Epidermal melanocyte (primary cell): ENCODE data around the gene MAP1LC3B.

Source experiments
- DNase-seq: peaks from one replicate; pipeline ENCODE4 v3.0.0; 2011; ENCODE audit warnings: low spot score; ENCODE audit not compliant: insufficient read length

Gene MAP1LC3B

GRCh38 chr16:87409153-87409552, 17.0 kb downstream of the MAP1LC3B start:
- DNase-seq = no peak

GRCh38 chr16:87409781-87410180, 17.6 kb downstream of the MAP1LC3B start:
- no peak for DNase-seq

GRCh38 chr16:87410530-87410929, 18.4 kb downstream of the MAP1LC3B start:
- no peak for DNase-seq

GRCh38 chr16:87410968-87411367, 18.8 kb downstream of the MAP1LC3B start:
- no peak for DNase-seq

GRCh38 chr16:87411375-87412271, 19.5 kb downstream of the MAP1LC3B start:
- DNase-seq = no peak

GRCh38 chr16:87412371-87412995, 20.3 kb downstream of the MAP1LC3B start:
- no peak for DNase-seq

GRCh38 chr16:87412996-87413421, 20.9 kb downstream of the MAP1LC3B start:
- DNase-seq = no peak

GRCh38 chr16:87414251-87414680, 22.1 kb downstream of the MAP1LC3B start:
- DNase-seq = no peak

- no peak for DNase-seq
Measured at GRCh38 chr16:87415441-87415840, 23.3 kb downstream of the MAP1LC3B start.

- peak; percentile 49 for DNase-seq
Measured at GRCh38 chr16:87416826-87417527, 24.8 kb downstream of the MAP1LC3B start.

- no peak for DNase-seq
Measured at GRCh38 chr16:87417528-87417910, 25.4 kb downstream of the MAP1LC3B start.

- DNase-seq = no peak
Measured at GRCh38 chr16:87418216-87418615, 26.1 kb downstream of the MAP1LC3B start.

- DNase-seq = no peak
Measured at GRCh38 chr16:87418644-87419043, 26.5 kb downstream of the MAP1LC3B start.

GRCh38 chr16:87420026-87421002, 28.2 kb downstream of the MAP1LC3B start:
- no peak for DNase-seq

GRCh38 chr16:87421003-87421912, 29.1 kb downstream of the MAP1LC3B start:
- DNase-seq = no peak

- no peak for DNase-seq
Measured at GRCh38 chr16:87422106-87422505, 30.0 kb downstream of the MAP1LC3B start.

- DNase-seq = no peak
Measured at GRCh38 chr16:87423429-87423828, 31.3 kb downstream of the MAP1LC3B start.

GRCh38 chr16:87424266-87424665, 32.1 kb downstream of the MAP1LC3B start:
- DNase-seq = no peak

- DNase-seq = no peak
Measured at GRCh38 chr16:87425941-87426340, 33.8 kb downstream of the MAP1LC3B start.
